Neutrophil (primary cell): ENCODE data around the gene RPL37A.
A peak's percentile ranks its signal among the peaks of the same experiment; 100 is the strongest.

Source experiments
- H3K27ac ChIP-seq: fragments of 200-600 bp; sonication (generic); 2 replicates; pipeline ENCODE4 v1.5.1; 2016; ENCODE audit warnings: mild to moderate bottlenecking, moderate library complexity
- H3K27me3 ChIP-seq: fragments of 200-600 bp; sonication (generic); 2 replicates; pipeline ENCODE4 v1.6.0; 2016; ENCODE audit warnings: mild to moderate bottlenecking
- H3K36me3 ChIP-seq: fragments of 200-600 bp; sonication (generic); 2 replicates; pipeline ENCODE4 v1.5.1; 2017
- H3K4me1 ChIP-seq, 2 experiments: fragments of 200-600 bp in 1 of 2; sonication (generic) in 1 of 2; 1 replicate in 1 of 2; 2 replicates in 1 of 2; pipeline versions ENCODE4 v1.5.1 to v1.6.1; 2013 to 2016; ENCODE audit warnings: low read depth in 1 of 2, low read length in 1 of 2, mild to moderate bottlenecking in 1 of 2, moderate library complexity in 1 of 2; ENCODE audit not compliant: control insufficient read depth in 1 of 2, insufficient read depth in 1 of 2
- H3K4me3 ChIP-seq, 2 experiments: fragments of 200-600 bp in 1 of 2; sonication (generic) in 1 of 2; 1 replicate in 1 of 2; 2 replicates in 1 of 2; pipeline ENCODE4 v1.5.1; 2013 to 2016; ENCODE audit warnings: low read depth in 1 of 2, low read length in 1 of 2, mild to moderate bottlenecking in 1 of 2, moderate library complexity in 1 of 2
- H3K9me3 ChIP-seq: fragments of 200-600 bp; sonication (generic); 2 replicates; pipeline ENCODE4 v1.5.1; 2016
- CTCF ChIP-seq: fragments of 200-600 bp; sonication (generic); IDR thresholded peaks from 2 replicates; pipeline ENCODE4 v1.5.1; 2016; ENCODE audit warnings: antibody characterized with exemption

Gene RPL37A

GRCh38 chr2:216497382-216498069 is 1.1 kb upstream of the RPL37A start:
- H3K4me1 ChIP-seq = peaks cover 25 to 30% of the 10 kb centered on the region in 2 experiments
- TF ChIP-seq CTCF = no peak

GRCh38 chr2:216498070-216498378 is 620 bp upstream of the RPL37A start:
- Histone ChIP-seq H3K27me3 (no peaks in the 10 kb centered on the region), H3K4me3 (peak overlapping the region; percentile 72 to 90), H3K4me1 (peaks cover 25 to 30% of the 10 kb centered on the region in 2 experiments), H3K9me3 (no peaks in the 10 kb centered on the region), H3K36me3 (peaks cover 31% of the 10 kb centered on the region), H3K27ac (peak overlapping the region; percentile 79)
- no peak for TF ChIP-seq CTCF

More at GRCh38 chr2:216497382-216498069, 1.1 kb upstream of the RPL37A start:
- peaks cover 26% of the 10 kb centered on the region for H3K36me3 ChIP-seq
- H3K27me3 ChIP-seq = no peaks in the 10 kb centered on the region
- H3K9me3 ChIP-seq = no peaks in the 10 kb centered on the region
- peak overlapping the region; percentile 79 for H3K27ac ChIP-seq
- H3K4me3 ChIP-seq = peak overlapping the region; percentile 72 to 90

GRCh38 chr2:216499641-216500218 is 1.1 kb downstream of the RPL37A start:
- Histone ChIP-seq H3K4me1 (peaks cover 25 to 30% of the 10 kb centered on the region in 2 experiments), H3K27ac (peak overlapping the region; percentile 79), H3K27me3 (no peaks in the 10 kb centered on the region), H3K9me3 (no peaks in the 10 kb centered on the region), H3K36me3 (peaks cover 48% of the 10 kb centered on the region), H3K4me3 (peak overlapping the region in 1 of 2 experiments; percentile 72)
- TF ChIP-seq CTCF = no peak

- Histone ChIP-seq H3K9me3 (no peaks in the 10 kb centered on the region), H3K36me3 (peaks cover 54% of the 10 kb centered on the region), H3K4me3 (no peak overlapping the region), H3K4me1 (peaks cover 25 to 30% of the 10 kb centered on the region in 2 experiments), H3K27me3 (no peaks in the 10 kb centered on the region), H3K27ac (no peak overlapping the region)
- no peak for TF ChIP-seq CTCF
Measured at GRCh38 chr2:216500572-216500971, 1.9 kb downstream of the RPL37A start.

- no peaks in the 10 kb centered on the region for H3K27me3 ChIP-seq
- no peak overlapping the region for H3K4me3 ChIP-seq
- H3K36me3 ChIP-seq = peaks cover 54% of the 10 kb centered on the region
- no peak for TF ChIP-seq CTCF
- no peak overlapping the region for H3K27ac ChIP-seq
- no peaks in the 10 kb centered on the region for H3K9me3 ChIP-seq
- peaks cover 25 to 30% of the 10 kb centered on the region in 2 experiments for H3K4me1 ChIP-seq
Measured at GRCh38 chr2:216501854-216502253, 3.2 kb downstream of the RPL37A start.
